HG03575 (cell line): ENCODE results near the gene VMP1.

Experiments
- ATAC-seq: cut with Tn5 transposase; IDR thresholded peaks from one replicate; pipeline ENCODE4 v1.9.1; 2021; ENCODE audit not compliant: unreplicated experiment, insufficient number of reproducible peaks, low FRiP score; ENCODE audit errors: extremely low read depth

Gene VMP1

DNA sequence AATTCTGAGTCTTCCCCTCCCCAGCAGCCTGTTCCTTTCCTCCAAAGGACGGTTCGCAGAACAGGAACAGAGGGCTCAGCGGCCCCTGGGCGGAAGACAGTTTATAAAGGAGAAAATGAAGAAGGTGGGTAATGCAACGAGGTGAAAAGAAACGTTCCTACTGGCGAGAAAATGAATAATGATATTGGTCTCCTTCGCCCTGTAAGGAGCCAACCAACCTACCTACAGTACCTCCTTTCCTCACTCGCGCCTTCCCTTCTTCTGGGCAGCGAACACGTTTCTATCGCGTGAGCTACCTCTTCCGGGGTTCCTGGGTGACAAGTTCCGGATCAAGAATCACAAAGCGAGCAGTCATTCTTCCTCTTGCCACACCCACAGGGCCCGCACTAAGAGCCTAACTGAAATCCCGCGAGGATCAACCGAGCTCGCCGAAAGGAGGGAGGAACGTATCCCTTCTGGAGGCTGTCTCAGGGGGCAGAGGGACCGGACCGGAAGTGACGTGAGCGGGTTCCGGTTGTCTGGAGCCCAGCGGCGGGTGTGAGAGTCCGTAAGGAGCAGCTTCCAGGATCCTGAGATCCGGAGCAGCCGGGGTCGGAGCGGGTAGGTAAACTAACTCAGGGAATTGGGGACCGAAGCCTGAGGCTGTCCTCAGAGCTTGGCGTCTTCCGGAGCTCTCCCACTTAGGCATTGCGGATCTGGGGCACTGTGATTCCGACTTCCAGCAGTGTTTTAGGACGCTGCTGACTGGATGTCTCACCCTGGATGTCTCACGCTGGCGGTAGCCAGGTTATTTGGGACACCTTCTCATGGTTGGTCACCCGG lies at the start of gene VMP1, which contains the start of gene PTRH2:
Gene VMP1, plus strand, starts transcription at position 506 of the 822 bp plus-strand sequence. CDS start 23,793 bp downstream, outside the sequence.
Gene PTRH2, minus strand, starts transcription at position 282 of the 822 bp plus-strand sequence. CDS start 9,452 bp downstream, outside the sequence.
- peak; percentile 79 for ATAC-seq

DNA sequence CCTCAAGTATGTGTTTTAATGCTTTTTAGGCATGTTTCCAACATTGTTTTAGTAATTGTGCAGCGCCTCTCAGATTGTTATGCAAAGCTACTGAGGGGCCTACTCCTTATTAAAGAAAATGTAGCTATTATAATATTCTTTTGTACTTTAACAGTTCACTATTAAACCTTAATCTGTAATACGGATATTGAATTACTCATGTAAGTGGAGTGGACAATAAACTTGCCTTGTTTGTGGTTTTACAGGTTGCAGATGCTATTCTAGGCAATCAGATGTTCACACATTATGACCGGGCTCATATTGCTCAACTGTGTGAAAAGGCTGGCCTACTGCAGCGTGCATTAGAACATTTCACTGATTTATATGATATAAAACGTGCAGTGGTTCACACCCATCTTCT lies 41.2 kb upstream of the VMP1 start:
- no peak for ATAC-seq

DNA sequence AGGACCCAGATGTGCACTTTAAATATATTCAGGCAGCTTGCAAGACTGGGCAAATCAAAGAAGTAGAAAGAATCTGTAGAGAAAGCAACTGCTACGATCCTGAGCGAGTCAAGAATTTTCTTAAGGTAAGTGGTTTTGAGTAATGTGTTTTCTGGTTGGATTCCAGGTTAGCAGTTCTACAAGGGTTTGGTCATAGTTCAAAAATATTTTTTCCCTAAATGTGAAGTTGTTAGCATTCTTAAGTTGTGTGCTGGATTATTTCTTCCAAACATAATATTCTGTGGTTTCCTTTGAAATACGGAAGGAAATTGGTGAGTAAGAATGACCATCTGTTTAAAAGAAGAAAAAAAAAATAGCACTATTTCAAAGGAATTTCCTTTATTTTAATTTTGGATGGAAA lies 38.6 kb upstream of the VMP1 start:
- ATAC-seq, result no peak

DNA sequence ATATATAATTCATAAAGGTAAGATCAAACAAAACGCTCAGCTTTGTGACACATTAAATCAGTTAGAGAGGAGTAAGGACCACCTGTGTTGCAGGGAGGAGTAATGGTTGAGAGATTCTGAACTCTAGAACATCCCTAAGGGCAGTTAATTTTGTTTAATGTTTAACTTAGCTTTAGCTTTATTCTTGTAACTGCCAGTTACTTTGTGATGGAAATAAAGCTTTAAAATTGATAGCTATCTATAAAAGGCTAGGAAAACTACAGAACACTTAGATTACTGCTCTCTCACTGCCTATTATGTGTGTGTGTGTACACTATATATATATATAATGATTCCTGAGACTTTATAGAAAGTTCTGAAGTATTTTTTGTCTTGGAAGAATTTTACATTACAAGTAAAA lies 38.0 kb upstream of the VMP1 start:
- ATAC-seq, result no peak

DNA sequence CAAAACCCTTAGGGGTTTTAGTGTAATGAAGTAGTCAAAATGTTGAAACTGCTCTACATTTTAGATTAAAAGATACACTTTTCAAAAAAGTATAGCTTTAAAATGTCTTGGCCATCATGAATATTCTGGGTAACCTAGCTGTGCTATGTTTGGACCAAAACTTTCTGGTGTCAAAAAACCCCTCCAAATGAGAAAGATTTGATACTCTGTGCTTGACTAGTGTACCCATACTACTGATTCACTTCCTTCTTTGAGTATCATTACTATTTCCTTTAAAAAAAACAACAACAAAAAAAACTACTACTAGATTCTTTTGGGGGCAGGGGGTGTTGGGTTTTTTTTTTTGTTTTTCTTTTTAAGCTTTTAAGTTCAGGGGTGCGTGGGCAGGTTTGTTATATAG lies 37.5 kb upstream of the VMP1 start:
- no peak for ATAC-seq

DNA sequence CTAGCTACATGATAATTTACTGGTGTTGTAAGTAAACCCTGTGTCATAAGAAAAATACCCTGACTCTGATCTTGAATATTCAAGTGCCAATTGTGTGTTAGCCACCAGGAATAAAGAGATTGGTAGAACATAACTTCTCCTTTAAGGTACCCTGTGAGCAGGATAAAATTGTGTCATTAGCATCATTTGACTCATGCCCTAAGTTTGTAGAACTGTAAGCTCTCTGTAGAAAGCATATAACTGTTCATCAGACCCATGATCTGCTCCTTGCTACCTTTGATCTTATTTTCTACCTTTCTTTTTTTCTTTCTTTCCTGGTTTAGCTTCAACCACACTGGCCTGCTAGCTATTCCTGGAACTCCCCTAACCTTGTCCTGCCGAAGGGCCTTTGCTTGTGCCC lies 36.1 kb upstream of the VMP1 start:
- no peak for ATAC-seq

DNA sequence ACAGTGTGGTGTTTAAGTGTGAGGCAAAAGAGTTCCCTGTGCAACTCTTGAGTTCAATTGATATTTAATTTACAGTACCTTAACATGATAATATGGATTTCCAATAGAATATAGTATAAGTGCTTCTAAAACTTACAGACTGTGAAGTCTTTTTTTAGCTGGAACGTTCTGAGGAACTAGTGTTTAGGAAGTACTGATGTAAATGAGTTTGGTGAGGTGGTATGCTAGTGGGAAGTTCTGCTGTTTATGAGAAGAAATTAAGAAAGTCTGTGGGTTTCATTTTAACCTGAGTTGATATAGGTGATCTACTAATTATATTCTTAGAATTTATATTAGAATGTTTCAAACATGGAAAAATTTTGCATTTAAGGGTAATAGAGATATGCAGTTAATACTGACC lies 32.2 kb upstream of the VMP1 start:
- ATAC-seq, result no peak

DNA sequence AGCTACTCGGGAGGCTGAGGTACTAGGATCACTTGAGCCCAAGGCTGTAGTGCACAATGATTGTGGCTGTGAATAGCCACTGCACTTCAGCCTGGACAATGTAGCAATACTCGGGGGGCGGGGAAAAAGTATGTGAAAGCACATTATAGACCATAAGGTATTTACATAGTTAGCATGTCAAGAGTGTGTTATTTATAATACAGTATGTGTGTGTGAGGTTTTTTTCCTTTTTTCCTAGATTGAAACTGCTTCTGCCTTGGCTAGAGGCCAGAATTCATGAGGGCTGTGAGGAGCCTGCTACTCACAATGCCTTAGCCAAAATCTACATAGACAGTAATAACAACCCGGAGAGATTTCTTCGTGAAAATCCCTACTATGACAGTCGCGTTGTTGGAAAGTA lies 30.7 kb upstream of the VMP1 start:
- no peak for ATAC-seq

DNA sequence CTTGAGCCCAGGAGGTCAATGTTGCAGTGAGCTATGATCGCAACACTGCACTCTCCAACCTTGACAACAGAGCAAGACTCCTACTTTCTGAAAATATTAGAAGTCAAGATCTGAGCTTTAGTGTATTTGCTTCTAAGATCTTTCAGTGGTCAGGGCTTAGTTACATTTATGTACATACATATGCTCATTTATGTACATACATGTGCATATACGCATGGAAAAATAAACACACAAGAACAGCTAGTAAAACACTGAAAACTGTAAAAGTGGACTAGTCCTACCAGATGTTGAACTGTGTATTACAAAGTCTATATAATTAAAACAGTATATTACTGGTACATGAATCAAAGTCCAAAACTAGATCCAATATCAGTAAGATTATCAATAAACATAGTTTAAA lies 28.5 kb upstream of the VMP1 start:
- no peak for ATAC-seq

DNA sequence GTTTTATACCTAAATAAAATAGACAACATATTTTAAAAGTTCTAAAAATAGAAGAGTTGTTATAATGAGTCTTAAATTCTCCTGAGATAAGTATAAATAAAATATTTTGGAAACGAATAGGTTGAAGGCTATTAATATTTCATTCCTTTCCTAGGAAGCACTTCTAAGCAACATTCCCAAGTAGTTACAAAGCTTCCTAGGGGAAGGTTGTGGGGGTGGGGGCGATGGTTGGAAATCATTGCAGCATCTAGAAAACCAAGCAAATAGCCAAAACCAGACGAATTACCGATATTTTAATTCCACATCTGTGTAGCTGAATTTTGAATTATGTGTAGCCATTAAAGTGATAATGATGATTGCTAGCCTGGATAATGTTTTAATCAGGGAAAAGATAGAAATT lies 27.1 kb upstream of the VMP1 start:
- no peak for ATAC-seq

DNA sequence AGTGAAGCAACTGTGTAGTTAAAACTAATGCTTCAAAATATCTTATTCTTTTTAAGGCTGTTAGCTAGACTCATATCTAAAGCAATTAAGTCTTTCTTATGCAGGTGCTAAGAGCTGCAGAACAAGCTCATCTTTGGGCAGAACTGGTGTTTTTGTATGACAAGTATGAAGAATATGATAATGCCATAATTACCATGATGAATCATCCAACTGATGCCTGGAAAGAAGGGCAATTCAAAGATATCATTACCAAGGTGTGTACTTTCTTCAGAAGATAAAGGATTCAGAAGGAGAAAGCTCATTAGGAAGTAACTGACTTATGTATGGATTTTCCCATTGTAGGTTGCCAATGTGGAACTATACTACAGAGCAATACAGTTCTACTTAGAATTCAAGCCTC lies 24.2 kb upstream of the VMP1 start:
- no peak for ATAC-seq

DNA sequence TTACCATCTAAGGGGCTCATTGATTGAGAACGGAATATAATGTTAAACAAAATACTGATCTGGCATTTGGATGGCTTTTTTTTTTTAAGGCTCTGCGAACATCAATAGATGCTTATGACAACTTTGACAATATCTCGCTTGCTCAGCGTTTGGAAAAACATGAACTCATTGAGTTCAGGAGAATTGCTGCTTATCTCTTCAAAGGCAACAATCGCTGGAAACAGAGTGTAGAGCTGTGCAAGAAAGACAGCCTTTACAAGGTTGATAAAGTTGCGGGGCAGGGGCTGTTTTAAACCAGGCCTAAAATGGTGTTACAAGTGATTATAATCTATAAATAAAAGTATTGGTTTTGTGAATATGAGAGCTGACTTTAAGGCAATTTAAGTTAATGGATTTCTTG lies 22.5 kb upstream of the VMP1 start:
- no peak for ATAC-seq

DNA sequence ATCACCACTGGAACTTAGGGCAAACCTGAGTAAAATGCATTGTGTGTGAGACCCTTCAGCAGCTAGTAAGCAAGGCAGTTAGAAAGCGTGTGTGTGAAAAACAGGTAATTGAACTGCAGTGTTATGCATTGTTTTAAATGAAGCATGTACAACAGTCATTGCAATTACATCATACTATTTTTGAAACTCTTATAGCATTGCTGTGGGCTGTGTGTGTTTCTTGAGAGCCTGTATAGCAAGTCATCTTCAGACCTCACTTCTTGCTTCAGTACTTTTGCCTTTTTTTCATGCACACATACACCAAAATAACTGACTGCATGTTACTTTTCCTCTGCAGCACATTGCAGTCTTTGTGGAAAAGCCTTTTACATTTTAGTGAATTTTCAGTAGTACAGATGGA lies 19.4 kb upstream of the VMP1 start:
- no peak for ATAC-seq

DNA sequence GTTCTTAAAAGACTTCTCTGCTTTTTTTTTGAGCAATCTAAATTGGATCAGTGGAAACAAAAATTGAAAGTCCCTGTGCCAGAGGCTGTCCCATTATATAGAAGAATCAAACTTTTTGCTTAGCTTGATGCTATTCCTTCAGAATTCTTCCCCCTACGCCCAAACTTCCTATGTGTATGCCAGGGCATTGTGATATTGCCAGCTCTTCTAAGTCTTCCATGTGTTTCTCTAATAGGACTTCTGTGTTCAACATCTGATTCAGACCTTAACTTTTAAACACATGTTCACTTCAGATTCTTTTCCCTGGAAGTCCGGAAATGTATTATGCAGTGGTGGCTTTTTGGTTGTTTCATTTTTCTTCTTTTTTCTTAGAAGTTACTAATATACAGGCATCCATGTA lies 19.0 kb upstream of the VMP1 start:
- no peak for ATAC-seq

DNA sequence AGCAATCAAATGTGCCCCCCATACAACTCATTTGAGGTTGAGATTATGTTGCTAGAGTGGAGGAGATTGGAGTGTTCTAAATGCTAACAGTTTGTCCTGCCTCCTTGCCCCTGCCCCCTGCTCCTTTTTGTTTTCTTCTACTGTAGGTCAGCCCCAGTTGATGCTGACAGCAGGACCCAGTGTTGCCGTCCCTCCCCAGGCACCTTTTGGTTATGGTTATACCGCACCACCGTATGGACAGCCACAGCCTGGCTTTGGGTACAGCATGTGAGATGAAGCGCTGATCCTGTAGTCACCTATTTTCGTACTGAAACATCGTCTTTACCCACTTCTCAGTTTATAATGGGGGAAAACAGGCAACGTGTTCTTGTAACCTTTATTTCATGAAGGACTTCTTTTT lies 13.9 kb upstream of the VMP1 start:
- no peak for ATAC-seq

DNA sequence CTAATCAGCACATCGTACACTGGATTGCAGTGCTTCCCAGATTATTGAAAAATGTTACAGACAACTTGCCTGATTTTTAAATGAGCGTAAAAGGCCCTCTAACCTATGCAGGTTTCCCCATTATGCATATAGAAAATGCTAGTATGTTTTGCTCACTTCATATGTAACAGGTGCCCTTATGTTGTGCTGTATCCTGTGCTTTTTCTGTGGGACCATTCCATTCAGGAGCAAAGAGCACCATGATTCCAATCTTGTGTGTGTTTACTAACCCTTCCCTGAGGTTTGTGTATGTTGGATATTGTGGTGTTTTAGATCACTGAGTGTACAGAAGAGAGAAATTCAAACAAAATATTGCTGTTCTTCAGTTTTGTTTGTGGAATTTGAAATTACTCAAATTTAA lies 13.1 kb upstream of the VMP1 start:
- ATAC-seq, result no peak

DNA sequence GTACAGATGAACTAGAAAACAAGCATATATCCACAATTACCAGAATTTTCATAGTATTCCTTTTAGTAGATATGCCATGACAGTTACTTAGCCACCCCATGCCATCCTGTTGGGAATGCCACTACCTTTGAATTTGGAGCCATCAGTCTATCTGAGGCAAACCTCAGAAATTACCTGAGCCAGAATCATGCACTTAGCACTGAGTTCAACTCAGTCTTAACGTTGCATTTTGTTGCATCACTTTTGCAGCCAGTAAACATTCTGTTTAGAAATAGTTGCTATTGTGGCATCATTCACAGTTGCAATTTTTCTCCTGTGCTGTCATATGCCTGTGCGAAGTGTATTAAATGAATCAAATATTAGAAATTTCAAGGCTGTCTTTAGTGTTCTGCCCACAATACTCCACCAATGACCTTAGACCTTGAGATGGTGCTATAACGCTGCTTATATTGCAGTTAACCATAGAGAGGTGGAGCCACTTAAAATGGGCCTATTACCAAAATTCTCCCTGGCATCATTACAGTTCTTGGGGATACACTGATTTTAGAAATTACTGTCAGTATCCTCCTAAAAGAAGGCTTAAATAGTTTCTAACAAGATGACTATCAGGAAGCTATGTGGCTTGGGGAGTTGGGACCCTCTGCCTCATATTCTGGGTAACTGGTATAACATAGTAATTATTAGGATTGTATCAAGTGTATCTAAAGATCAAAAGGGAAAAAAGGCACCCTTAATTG lies 11.3 kb upstream of the VMP1 start:
- ATAC-seq, result no peak

DNA sequence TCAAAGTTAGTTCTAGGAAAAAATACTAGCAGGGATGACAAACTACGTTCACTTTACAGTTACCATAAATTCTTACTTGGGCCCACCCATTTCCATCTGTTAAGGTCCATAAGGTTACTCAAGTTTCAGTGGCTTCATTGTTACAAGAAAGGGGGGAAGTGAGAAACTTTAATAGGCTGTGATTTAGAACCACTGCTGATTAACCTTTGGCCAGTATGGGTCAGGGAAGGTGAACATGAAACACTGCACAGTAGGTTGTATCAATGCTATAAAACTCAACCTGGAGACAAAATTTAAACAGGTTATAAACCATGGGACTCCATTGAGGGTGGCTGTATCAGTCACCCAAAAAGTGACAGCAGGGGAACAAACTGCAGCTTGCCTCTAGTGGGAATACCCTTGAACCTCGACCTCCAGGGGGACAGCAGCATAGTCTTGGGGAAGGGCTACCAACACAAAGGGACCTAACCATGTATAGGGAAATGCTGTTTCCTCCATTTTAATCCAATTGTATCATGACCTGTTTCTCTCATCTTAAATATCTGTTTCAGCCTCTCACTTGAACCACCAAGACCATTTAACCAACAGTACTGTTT lies 10.7 kb upstream of the VMP1 start:
- no peak for ATAC-seq

DNA sequence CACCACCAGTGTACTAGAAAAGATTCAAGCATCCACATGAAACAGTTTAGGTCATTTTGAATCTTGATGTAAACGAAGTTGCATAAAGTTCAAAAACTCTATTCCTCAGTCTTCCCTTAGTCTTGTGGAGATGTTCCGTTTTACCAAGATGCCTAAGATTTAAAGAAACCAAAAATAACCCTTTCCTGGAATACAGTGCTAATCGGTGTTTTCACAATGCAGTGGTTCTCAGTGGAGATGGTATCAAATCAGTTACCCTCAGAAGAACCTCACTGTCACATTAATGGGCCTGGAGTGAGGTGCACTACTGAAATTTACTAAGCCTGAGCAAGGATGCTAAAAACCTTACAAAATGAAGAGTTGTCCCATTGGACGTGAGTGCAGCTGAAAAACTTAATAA lies 9.3 kb upstream of the VMP1 start:
- ATAC-seq, result no peak

DNA sequence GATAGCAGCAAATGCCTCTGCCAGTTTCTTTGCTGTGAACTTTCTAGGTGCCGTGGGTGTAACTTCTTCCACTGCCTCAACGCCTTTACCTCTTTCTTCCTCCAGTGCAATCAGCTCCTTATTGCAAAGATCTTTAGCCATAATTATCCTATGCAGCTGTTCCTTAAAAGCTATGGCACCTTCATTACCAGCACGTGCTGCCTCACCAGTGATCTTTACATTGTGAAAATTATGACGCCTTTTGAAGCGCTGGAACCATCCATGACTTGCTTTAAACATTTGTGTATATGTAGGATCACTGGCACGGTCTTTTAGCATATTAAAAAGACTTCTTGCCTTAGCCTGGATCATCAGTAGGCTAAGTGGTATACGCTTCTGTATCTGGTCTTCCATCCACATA lies 8.2 kb upstream of the VMP1 start:
- no peak for ATAC-seq
